GM12872 (cell line): ENCODE measurements around the gene ATP23.

Experiments used
- TF ChIP-seq, protein P1 (sequence below): IDR thresholded peaks from 3 replicates; pipeline ENCODE4 v1.5.1; 2011; ENCODE audit warnings: low read depth, mild to moderate bottlenecking, low read length, moderate library complexity; ENCODE audit not compliant: insufficient read depth

Gene ATP23

DNA sequence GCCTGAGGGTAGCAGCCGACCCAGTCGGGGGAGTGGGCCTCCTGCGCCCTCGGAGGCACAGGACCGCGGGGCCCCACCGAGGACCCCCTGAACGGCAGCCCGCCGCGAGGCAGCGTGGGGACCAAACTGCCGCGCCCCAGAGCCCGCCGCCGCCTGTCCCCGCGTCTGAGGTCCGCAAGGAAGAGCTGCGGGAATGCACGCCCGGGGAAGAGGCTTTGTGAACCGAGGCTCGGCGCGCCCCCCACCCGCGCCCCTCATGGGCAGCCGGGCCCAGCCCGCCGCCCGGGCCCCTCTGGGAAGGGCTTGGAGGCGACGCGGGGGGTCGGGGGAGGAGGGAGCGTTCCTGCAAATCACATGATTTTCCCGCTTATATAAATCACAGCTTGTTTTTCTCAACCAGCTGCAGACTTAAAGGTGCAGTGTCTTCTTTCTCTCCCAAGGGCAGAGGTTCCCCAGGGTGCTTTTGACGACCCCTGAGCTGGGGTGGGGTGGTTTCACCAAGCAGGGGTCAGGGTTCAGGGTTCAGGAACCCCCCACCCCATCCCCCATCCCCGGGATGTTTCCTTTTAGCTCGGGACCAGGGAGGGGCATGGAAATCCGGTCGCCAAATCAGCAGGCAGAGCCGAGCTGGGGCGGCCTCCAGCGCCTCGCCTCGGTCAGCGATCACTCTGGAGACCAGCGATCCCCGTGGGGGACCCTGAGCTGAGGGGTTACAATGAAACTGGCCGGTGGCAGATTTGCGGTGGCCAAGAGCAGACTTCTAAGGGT is 44.7 kb upstream of the ATP23 start:
- TF ChIP-seq, protein P1, sequence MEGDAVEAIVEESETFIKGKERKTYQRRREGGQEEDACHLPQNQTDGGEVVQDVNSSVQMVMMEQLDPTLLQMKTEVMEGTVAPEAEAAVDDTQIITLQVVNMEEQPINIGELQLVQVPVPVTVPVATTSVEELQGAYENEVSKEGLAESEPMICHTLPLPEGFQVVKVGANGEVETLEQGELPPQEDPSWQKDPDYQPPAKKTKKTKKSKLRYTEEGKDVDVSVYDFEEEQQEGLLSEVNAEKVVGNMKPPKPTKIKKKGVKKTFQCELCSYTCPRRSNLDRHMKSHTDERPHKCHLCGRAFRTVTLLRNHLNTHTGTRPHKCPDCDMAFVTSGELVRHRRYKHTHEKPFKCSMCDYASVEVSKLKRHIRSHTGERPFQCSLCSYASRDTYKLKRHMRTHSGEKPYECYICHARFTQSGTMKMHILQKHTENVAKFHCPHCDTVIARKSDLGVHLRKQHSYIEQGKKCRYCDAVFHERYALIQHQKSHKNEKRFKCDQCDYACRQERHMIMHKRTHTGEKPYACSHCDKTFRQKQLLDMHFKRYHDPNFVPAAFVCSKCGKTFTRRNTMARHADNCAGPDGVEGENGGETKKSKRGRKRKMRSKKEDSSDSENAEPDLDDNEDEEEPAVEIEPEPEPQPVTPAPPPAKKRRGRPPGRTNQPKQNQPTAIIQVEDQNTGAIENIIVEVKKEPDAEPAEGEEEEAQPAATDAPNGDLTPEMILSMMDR: no peak

DNA sequence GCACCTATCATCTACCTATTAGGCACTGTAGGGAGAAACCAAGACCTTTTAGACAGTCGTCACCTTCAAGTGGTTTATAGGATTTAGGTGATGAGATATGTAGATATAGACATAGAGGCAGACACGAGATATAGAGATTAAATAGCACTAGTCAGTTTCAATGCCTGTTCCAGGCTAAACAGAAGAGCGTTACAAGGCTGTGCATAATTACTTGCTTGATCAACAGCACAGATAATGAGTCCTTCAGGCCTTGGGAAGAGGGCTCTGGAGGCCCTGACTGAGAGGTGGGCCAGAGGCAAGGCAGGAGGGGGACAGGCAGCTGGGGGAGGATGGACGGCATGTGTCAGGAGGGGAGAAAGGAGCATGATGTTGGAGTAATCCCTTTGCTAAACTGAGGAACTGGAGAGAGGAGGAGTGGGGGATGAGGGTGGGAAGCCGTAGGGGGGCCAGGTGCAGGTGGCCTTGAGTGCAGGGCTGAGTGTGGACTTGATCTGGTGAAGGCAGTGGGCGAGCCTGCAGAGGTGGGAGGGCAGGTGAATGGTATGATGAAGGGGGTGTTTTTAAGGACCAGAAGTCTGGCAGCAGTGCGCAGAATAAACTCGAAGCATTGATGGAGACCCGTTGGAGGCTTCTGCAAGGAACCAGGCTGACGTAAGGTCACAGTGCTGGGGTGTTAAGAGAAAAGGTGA is 43.9 kb upstream of the ATP23 start:
- TF ChIP-seq, protein P1: no peak

DNA sequence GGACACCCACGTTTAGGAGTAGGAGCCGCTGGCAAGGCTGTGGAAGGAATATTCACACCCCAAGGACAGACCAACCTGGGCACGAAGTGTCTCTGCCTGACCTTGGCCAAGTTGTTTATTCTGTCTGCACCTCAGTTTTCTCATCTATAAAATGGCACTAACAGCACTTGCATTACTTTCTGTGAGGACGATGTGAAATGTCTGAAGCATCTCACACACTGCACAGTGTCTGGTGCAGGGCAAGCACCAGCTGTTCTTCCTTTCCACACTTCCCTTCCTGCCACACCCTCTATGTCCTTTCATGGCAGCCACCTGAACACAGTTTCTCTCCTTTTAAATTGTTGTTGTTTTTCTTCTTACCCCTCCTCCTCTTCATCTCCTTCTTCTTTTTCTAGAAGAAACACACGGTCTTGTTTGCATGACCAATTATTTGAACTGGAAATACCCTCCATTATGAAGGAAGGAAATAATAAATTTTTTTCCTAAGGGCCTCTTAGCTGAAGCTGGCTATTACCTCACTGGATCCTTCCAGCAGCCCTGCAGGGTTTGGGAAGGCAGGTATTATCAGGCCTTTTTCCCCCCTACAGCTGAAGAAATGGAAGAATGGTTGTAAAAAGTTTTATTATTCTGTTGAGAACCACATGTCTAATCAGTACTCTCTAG is 42.9 kb upstream of the ATP23 start:
- TF ChIP-seq, protein P1: no peak

DNA sequence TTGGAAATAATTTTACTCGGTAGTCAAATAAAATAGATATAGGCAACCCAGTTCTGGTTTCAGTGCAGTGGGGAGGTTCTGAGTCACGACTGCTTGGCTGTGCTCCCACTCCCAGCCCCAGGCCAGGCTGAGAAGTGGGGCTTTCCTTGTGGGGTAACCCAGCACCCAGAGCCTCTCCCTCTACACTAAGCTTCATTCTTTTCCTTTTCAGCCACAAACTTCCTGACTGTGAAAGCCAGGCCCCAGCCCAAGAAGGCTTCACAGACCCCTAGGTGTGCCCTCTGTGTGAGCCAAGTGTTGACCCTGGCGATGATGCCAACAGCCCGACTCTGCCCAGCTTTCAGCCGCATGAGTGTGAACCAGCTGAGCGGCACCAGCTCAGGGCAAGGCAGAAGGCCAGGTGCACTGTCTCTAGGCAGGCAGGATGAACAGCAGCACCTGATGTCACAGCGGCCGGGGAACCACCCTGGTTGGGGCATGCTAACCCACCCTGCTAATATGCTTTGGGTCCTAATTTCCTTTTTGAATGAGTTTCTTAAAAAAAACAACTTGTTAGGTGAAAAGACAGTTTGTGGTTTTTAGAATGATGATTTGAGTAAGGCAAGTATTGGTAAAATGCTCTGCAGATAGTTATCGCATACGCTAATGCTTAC is 42.2 kb upstream of the ATP23 start:
- TF ChIP-seq, protein P1: no peak

DNA sequence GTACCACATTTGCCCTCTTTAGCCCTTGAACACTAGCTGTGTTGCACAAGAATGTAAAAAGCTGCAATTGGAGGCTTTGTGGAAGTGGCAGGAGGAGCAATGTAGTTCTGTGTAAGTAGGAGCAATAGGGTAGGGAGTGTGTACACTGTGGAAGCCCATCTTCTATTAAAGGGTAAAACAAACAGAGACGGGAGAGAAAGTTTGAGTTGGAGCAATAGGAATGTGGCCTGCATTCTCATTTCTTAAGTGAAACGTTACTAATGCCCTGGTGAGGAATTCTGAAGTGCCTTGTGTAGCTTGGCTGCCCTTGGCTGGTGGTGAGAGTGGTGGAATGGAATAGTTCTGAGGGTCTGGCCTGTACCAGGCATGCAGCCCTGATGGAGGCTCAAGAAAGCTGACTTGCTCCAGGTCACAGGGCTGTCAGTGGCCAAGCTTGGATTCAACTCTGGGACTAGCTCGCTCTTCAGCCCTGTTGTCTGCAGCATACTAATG is 38.8 kb upstream of the ATP23 start:
- TF ChIP-seq, protein P1: no peak

DNA sequence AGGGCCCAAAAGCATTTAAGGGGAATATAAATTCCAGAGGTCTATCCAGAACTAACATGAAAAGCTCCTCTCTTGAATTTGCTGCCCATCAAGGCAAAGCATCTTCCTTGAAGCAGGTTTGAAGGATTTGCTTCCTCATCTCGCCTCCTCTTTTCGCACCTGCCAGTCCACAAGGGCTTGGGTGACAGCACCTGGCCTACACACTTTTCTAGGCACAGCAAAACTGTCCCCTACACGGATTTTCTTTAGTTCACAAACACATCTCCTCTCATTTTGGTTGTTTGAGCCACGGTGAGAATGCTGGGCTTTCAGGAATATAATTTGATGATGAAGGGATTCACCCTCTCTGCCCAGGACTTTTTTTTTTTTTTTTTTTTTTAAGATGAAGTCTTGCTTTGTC is 36.9 kb upstream of the ATP23 start:
- TF ChIP-seq, protein P1: no peak
